ENCODE data around the gene STIMATE.

The STIMATE gene

GRCh38 chr3:52897130-52898122 lies at the start of gene STIMATE:
TSS of gene STIMATE (minus strand) at chr3:52897548. CDS start at chr3:52897450, 98 bp downstream.
- TF ChIP-seq CTCF (conservative IDR thresholded peaks at IDR 0.05): peak; percentile 2; the same call in 1 of the 2 replicates
- H3K27ac ChIP-seq: peak within 1 kb of the TSS; percentile 70

- TF ChIP-seq CTCF (conservative IDR thresholded peaks at IDR 0.05): no peak
- H3K27ac ChIP-seq: no peak overlapping the region
Measured at GRCh38 chr3:52939600-52939999, 42.3 kb upstream of the STIMATE start.

GRCh38 chr3:52934630-52935530 lies 37.5 kb upstream of the STIMATE start:
- peak; percentile 87 for TF ChIP-seq CTCF (conservative IDR thresholded peaks at IDR 0.05)

GRCh38 chr3:52931889-52932288 lies 34.5 kb upstream of the STIMATE start:
- peak; percentile 24; the same call in 1 of the 2 replicates for TF ChIP-seq CTCF (conservative IDR thresholded peaks at IDR 0.05)
- no peak overlapping the region for H3K27ac ChIP-seq

More at GRCh38 chr3:52934630-52935530, 37.5 kb upstream of the STIMATE start:
- 0 out of 2 replicates have a peak overlapping the region, but pooled peaks have one; percentile 4 for H3K27ac ChIP-seq

- no peak for TF ChIP-seq CTCF (conservative IDR thresholded peaks at IDR 0.05)
- no peak overlapping the region for H3K27ac ChIP-seq
Measured at GRCh38 chr3:52931328-52931727, 34.0 kb upstream of the STIMATE start.

GRCh38 chr3:52930748-52931147 lies 33.4 kb upstream of the STIMATE start:
- H3K27ac ChIP-seq: no peak overlapping the region
- no peak for TF ChIP-seq CTCF (conservative IDR thresholded peaks at IDR 0.05)

- no peak for TF ChIP-seq CTCF (conservative IDR thresholded peaks at IDR 0.05)
- H3K27ac ChIP-seq: no peak overlapping the region
Measured at GRCh38 chr3:52926554-52926953, 29.2 kb upstream of the STIMATE start.

All from VCaP (cell line).